SK-N-DZ (cell line): ENCODE data around the gene SCOC.
"Not testable (repeated sequence)": the region's sequence is repeated elsewhere in the genome, so short reads cannot be mapped to it uniquely, and the experiment has no call there.

Experiments
- DNase-seq: peaks from one replicate; pipeline ENCODE4 v3.0.0-alpha.2; 2015; ENCODE audit warnings: low spot score

The SCOC gene

GRCh38 chr4:140361099-140361498 is 12.3 kb upstream of the SCOC start:
- no peak for DNase-seq

GRCh38 chr4:140363051-140363450 is 10.4 kb upstream of the SCOC start:
- no peak for DNase-seq

- no peak for DNase-seq
Observed at GRCh38 chr4:140363558-140363957, 9.9 kb upstream of the SCOC start.

GRCh38 chr4:140367738-140368137 is 5.7 kb upstream of the SCOC start:
- no peak for DNase-seq

GRCh38 chr4:140368686-140369085 is 4.8 kb upstream of the SCOC start:
- DNase-seq = no peak

GRCh38 chr4:140372751-140373327 is 607 bp upstream of the SCOC start:
- peak; percentile 39 for DNase-seq

- no peak for DNase-seq
Observed at GRCh38 chr4:140374130-140374477, 658 bp downstream of the SCOC start.

GRCh38 chr4:140382732-140383131 is 9.3 kb downstream of the SCOC start:
- no peak for DNase-seq

- DNase-seq = no peak
Observed at GRCh38 chr4:140388015-140388414, 14.6 kb downstream of the SCOC start.

GRCh38 chr4:140395668-140396067 is 22.2 kb downstream of the SCOC start:
- DNase-seq = no peak

- DNase-seq = no peak
Observed at GRCh38 chr4:140400111-140400510, 26.7 kb downstream of the SCOC start.

GRCh38 chr4:140406292-140406691 is 32.8 kb downstream of the SCOC start:
- no peak for DNase-seq

GRCh38 chr4:140408974-140409373 is 35.5 kb downstream of the SCOC start:
- DNase-seq = peak; percentile 50

- DNase-seq = not testable (repeated sequence)
Observed at GRCh38 chr4:140413130-140413969, 39.9 kb downstream of the SCOC start.

GRCh38 chr4:140423106-140423505 is 49.7 kb downstream of the SCOC start:
- no peak for DNase-seq

- peak; percentile 59 for DNase-seq
Observed at GRCh38 chr4:140426610-140427105, 53.2 kb downstream of the SCOC start.

- DNase-seq = peak; percentile 91
Observed at GRCh38 chr4:140427106-140427918, 53.9 kb downstream of the SCOC start, which contains the start of gene CLGN. Gene CLGN (minus strand): TSS chr4:140427648. CDS start chr4:140413078, 14,570 bp downstream.

GRCh38 chr4:140427919-140428471 is 54.5 kb downstream of the SCOC start:
- DNase-seq = no peak
